MM.1S (cell line): ENCODE measurements around the gene APBB2.

Experiments
- EZH2 ChIP-seq: fragments of 300-600 bp; sonication (generic); optimal IDR thresholded peaks from 2 replicates; pipeline ENCODE3; 2017; ENCODE audit warnings: low read depth, mild to moderate bottlenecking, antibody characterized with exemption, low read length, mixed read lengths
- EZH2phosphoT487 ChIP-seq: fragments of 300-600 bp; sonication (generic); IDR thresholded peaks from 2 replicates; pipeline ENCODE4 v1.6.1; 2018; ENCODE audit warnings: antibody characterized with exemption, low read length
- TF ChIP-seq, protein P1 (sequence below): fragments of 300-600 bp; sonication (generic); IDR thresholded peaks from 2 replicates; pipeline ENCODE4 v1.5.1; 2016; ENCODE audit warnings: antibody characterized with exemption, low read length, mixed read lengths

DNA sequence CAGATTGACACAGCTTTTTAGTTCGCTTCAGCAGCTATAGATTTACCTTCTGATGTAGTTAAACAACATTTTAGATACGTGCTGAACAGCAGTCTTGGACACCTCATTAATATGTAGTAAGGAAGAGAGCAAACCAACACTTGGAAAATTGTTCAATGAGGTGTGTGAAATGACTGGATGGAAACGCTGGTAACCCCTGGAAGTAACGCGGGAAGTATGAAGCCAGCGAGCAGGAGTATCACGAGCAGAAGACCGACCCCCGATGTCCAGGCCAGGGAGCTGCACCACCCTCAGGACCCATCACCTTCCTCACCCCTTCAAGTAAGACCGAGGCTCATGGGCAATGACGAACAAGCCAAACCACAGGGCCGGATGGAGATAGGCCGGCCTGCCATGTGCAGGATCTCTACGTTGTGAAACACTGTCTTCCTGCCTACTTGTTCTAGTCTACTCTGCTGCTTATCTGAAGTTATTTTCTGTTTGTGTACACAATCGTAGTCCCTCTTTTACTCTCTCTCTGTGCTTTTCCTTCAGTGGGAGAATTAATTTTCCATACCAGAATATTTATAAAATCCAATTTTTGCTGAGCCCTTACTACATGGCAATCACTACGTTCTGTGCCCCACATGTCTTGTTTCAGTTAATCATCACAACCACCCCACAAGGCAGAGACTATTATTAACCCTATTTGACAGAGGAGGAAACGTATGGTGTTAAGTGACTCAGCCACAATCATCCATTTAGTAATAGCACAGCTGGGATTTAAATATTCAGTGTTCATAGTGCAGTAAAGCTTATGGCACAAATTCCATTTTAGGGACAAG lies 221.7 kb downstream of the APBB2 start:
- TF ChIP-seq, protein P1, sequence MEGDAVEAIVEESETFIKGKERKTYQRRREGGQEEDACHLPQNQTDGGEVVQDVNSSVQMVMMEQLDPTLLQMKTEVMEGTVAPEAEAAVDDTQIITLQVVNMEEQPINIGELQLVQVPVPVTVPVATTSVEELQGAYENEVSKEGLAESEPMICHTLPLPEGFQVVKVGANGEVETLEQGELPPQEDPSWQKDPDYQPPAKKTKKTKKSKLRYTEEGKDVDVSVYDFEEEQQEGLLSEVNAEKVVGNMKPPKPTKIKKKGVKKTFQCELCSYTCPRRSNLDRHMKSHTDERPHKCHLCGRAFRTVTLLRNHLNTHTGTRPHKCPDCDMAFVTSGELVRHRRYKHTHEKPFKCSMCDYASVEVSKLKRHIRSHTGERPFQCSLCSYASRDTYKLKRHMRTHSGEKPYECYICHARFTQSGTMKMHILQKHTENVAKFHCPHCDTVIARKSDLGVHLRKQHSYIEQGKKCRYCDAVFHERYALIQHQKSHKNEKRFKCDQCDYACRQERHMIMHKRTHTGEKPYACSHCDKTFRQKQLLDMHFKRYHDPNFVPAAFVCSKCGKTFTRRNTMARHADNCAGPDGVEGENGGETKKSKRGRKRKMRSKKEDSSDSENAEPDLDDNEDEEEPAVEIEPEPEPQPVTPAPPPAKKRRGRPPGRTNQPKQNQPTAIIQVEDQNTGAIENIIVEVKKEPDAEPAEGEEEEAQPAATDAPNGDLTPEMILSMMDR = no peak
- no peak for TF ChIP-seq EZH2
- TF ChIP-seq EZH2phosphoT487 = no peak
